Activated CD4-positive, alpha-beta T cell treated with anti-CD3 and anti-CD28 coated beads, Interleukin-2, Interleukin-6, amounts not matched to agents 100 ng/mL and 50 ng/mL, durations not matched to agents 16 hours and 8 hours (primary cell): ENCODE results near the gene TMTC2.
A peak's percentile ranks its signal among the peaks of the same experiment; 100 is the strongest.

Experiments used
- DNase-seq: peaks from one replicate; pipeline ENCODE4 v3.0.0-alpha.2; 2020

Gene TMTC2

GRCh38 chr12:82682851-82683261, 3.9 kb upstream of the TMTC2 start:
- no peak for DNase-seq

GRCh38 chr12:82685790-82686167, 927 bp upstream of the TMTC2 start:
- DNase-seq: peak; percentile 95

- DNase-seq: peak; percentile 67
These were observed 610 bp downstream of the TMTC2 start for GRCh38 chr12:82687021-82688011.

GRCh38 chr12:82688035-82688501, 1.4 kb downstream of the TMTC2 start:
- peak; percentile 8 for DNase-seq

- DNase-seq: no peak
These were observed 1.9 kb downstream of the TMTC2 start for GRCh38 chr12:82688596-82688995.

GRCh38 chr12:82690006-82690405, 3.3 kb downstream of the TMTC2 start:
- DNase-seq: no peak

- no peak for DNase-seq
These were observed 4.8 kb downstream of the TMTC2 start for GRCh38 chr12:82691513-82691912.

GRCh38 chr12:82694276-82694675, 7.6 kb downstream of the TMTC2 start:
- DNase-seq: no peak

- DNase-seq: no peak
These were observed 8.3 kb downstream of the TMTC2 start for GRCh38 chr12:82694970-82695369.

GRCh38 chr12:82695531-82695930, 8.8 kb downstream of the TMTC2 start:
- DNase-seq: no peak

GRCh38 chr12:82696543-82696942, 9.8 kb downstream of the TMTC2 start:
- DNase-seq: no peak

- no peak for DNase-seq
These were observed 12.2 kb downstream of the TMTC2 start for GRCh38 chr12:82698708-82699564.

- no peak for DNase-seq
These were observed 19.1 kb downstream of the TMTC2 start for GRCh38 chr12:82705774-82706173.

GRCh38 chr12:82708061-82708879, 21.6 kb downstream of the TMTC2 start:
- no peak for DNase-seq

- no peak for DNase-seq
These were observed 23.2 kb downstream of the TMTC2 start for GRCh38 chr12:82709794-82710355.

GRCh38 chr12:82710741-82711140, 24.0 kb downstream of the TMTC2 start:
- DNase-seq: no peak

- no peak for DNase-seq
These were observed 27.7 kb downstream of the TMTC2 start for GRCh38 chr12:82714427-82714826.

- no peak for DNase-seq
These were observed 35.0 kb downstream of the TMTC2 start for GRCh38 chr12:82721726-82722125.

- peak; percentile 53 for DNase-seq
These were observed 36.4 kb downstream of the TMTC2 start for GRCh38 chr12:82723093-82723492.

- DNase-seq: no peak
These were observed 37.2 kb downstream of the TMTC2 start for GRCh38 chr12:82723891-82724290.

GRCh38 chr12:82725741-82726140, 39.0 kb downstream of the TMTC2 start:
- no peak for DNase-seq

- no peak for DNase-seq
These were observed 41.2 kb downstream of the TMTC2 start for GRCh38 chr12:82727886-82728285.
